GM23248 (cell line): Measurements from ENCODE around the gene TAP1. TPM values are rescaled to one million over a fixed set of nuclear protein-coding genes. Genes with fewer than 3 reads are reported as not detected.
A peak's percentile ranks its signal among the peaks of the same experiment; 100 is the strongest.
"Not testable (repeated sequence)": the region's sequence is repeated elsewhere in the genome, so short reads cannot be mapped to it uniquely, and the experiment has no call there.

Experiments
- DNase-seq: peaks from one replicate; pipeline ENCODE4 v3.0.0-alpha.2; 2015
- H2AFZ ChIP-seq: fragments of 200-600 bp; sonication (generic); 2 replicates; pipeline ENCODE4 v1.6.1; 2016; ENCODE audit warnings: antibody characterized with exemption
- H3F3A ChIP-seq: fragments of 200-600 bp; sonication (generic); 2 replicates; pipeline ENCODE4 v1.6.1; 2016; ENCODE audit warnings: mild to moderate bottlenecking, antibody characterized with exemption, mixed run types; ENCODE audit not compliant: insufficient read depth
- H3K27ac ChIP-seq: fragments of 200-600 bp; sonication (generic); 2 replicates; pipeline ENCODE4 v1.5.1; 2016; ENCODE audit warnings: mild to moderate bottlenecking
- H3K27me3 ChIP-seq: fragments of 200-600 bp; sonication (generic); replicated peaks from 2 replicates; pipeline ENCODE4 v1.6.1; 2016; ENCODE audit warnings: mild to moderate bottlenecking; ENCODE audit not compliant: insufficient read depth
- H3K36me3 ChIP-seq: fragments of 200-600 bp; sonication (generic); 2 replicates; pipeline ENCODE4 v1.6.1; 2016; ENCODE audit warnings: low read depth, mild to moderate bottlenecking
- H3K4me1 ChIP-seq: fragments of 200-600 bp; sonication (generic); 2 replicates; pipeline ENCODE4 v1.6.1; 2016; ENCODE audit warnings: mild to moderate bottlenecking; ENCODE audit not compliant: insufficient read depth
- H3K4me2 ChIP-seq: fragments of 200-600 bp; sonication (generic); one replicate; pipeline ENCODE4 v1.6.1; 2016; ENCODE audit warnings: mild to moderate bottlenecking; ENCODE audit not compliant: unreplicated experiment
- H3K4me3 ChIP-seq: fragments of 200-600 bp; sonication (generic); 2 replicates; pipeline ENCODE4 v1.5.1; 2016; ENCODE audit warnings: mild to moderate bottlenecking
- H3K79me2 ChIP-seq: fragments of 200-600 bp; sonication (generic); 2 replicates; pipeline ENCODE4 v1.6.1; 2016; ENCODE audit warnings: mild to moderate bottlenecking; ENCODE audit not compliant: insufficient read depth
- H3K9ac ChIP-seq: fragments of 200-600 bp; sonication (generic); 2 replicates; pipeline ENCODE4 v1.6.1; 2016; ENCODE audit warnings: mild to moderate bottlenecking
- H3K9me2 ChIP-seq: fragments of 200-600 bp; sonication (generic); 2 replicates; pipeline ENCODE4 v1.6.1; 2016; ENCODE audit warnings: mixed run types, mild to moderate bottlenecking, moderate library complexity; ENCODE audit not compliant: insufficient read depth
- H3K9me3 ChIP-seq: fragments of 200-600 bp; sonication (generic); one replicate; pipeline ENCODE4 v1.6.1; 2017; ENCODE audit warnings: low read depth
- H4K20me1 ChIP-seq: fragments of 200-600 bp; sonication (generic); 2 replicates; pipeline ENCODE4 v1.6.0; 2016; ENCODE audit not compliant: insufficient read depth
- EZH2 ChIP-seq: fragments of 200-600 bp; sonication (generic); IDR thresholded peaks from 2 replicates; pipeline ENCODE4 v1.6.1; 2018; ENCODE audit warnings: antibody characterized with exemption, mild to moderate bottlenecking; ENCODE audit not compliant: insufficient read depth, poor library complexity, severe bottlenecking
- EZH2phosphoT487 ChIP-seq: fragments of 200-600 bp; sonication (generic); IDR thresholded peaks from 2 replicates; pipeline ENCODE4 v1.6.1; 2018; ENCODE audit warnings: antibody characterized with exemption, moderate library complexity, mild to moderate bottlenecking, low read depth; ENCODE audit not compliant: insufficient read depth
- WGBS, 2 experiments: methylation state at CpG; one replicate each; pipeline ENCODE4 v1.1.6; 2015 to 2017; ENCODE audit warnings: low lambda C conversion rate in 2 of 2, low coverage in 1 of 2; ENCODE audit errors: missing lambda C conversion rate in 2 of 2; 5-methylcytosine and 5-hydroxymethylcytosine counted together
- in situ Hi-C: fragments of 300-500 bp; cut with MboI; formaldehyde crosslinking; loops from 2 replicates; pipeline ENCODE4 v1.15.0; 2020
- polyA plus RNA-seq: library from polyadenylated mRNA; unstranded; fragments of >200 nt; fragmentation: Nextera tagmentation; extraction: Ambion mirVana; gene quantifications from 2 replicates; pipeline ENCODE4 v1.2.1, GENCODE V29; 2016
- total RNA-seq: library from RNA; depleted of rRNA; stranded (reverse); fragments of >200 nt; shearing (Covaris generic); gene quantifications from 2 replicates; pipeline ENCODE4 v1.2.3, GENCODE V29; 2014

Gene TAP1
- total and polyA plus RNA-seq, 2 experiments from 2014 or later: 27.5 to 29.8 TPM

DNA sequence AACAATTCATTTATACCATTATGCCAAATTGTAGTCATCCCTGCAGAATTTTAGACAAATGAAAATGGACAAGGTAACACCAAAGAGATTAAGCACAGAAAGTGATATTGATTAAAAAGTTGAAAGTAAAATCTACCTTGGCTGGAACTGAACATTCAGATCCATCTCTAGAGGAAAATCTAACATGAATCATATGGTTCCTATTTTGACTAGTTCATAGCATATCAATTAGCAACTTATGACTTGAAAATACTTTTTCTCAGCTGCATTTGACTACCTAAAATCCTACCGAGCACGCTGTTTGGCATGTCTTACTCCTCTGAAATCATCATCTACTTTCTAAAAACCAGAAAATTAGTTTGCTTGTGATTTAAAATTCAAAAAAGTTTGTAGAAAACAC is 23.1 kb upstream of the TAP1 start:
- no peaks in the 10 kb centered on the region for H3K9me3 ChIP-seq
- no peak overlapping the region for H3K4me3 ChIP-seq

GRCh38 chr6:32873947-32874346 is 20.4 kb upstream of the TAP1 start:
- in situ Hi-C loops, DNase-seq, H3K4me1 ChIP-seq, H3K4me3 ChIP-seq, H4K20me1 ChIP-seq, H3K79me2 ChIP-seq, H3F3A ChIP-seq, H3K9me3 ChIP-seq, H3K36me3 ChIP-seq, H2AFZ ChIP-seq, H3K9ac ChIP-seq, H3K27ac ChIP-seq, H3K4me2 ChIP-seq, H3K9me2 ChIP-seq: not testable (repeated sequence)
- peaks cover 27% of the 10 kb centered on the region for H3K27me3 ChIP-seq
- WGBS, 2 experiments: 0% methylated on average over 1 of the region's 1 CpG

More for the DNA sequence above, 23.1 kb upstream of the TAP1 start:
- TF ChIP-seq EZH2 (no peak), EZH2phosphoT487 (no peak)
- Histone ChIP-seq H4K20me1 (no peaks in the 10 kb centered on the region), H2AFZ (no peak overlapping the region), H3F3A (no peaks in the 10 kb centered on the region), H3K9me2 (no peaks in the 10 kb centered on the region), H3K4me1 (no peaks in the 10 kb centered on the region), H3K79me2 (no peaks in the 10 kb centered on the region), H3K27me3 (peaks cover 22% of the 10 kb centered on the region), H3K4me2 (no peak overlapping the region), H3K27ac (no peak overlapping the region), H3K36me3 (no peaks in the 10 kb centered on the region), H3K9ac (no peak overlapping the region)
- in situ Hi-C loops: no loop called here
- WGBS, 2 experiments: 90 to 100% methylated on average over 2 of the region's 2 CpGs
- DNase-seq: no peak

DNA sequence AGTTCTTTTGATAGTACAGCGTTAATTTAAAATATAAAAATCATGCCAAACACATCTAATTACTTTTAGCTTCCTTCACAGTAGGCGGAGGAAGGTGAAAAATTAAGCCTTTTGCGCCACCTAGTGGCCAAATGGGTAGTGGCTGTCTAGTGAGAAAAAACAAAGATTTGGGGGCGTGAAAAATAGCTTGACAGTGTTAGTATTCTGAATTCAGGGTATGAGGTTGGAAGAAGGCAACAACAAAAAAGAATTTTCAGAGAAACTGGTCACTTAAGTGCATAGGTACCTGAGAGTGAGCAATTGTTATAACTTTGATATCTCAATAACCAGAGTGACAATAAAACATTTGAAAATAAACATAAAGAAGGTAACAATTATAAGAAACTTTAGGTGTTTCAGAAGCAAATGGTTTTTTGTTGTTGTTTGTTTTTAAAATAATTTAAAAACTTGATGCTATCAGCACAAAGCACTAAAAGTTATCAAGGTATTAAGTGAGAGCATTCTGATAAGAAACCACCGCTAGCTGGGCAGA is 14.8 kb upstream of the TAP1 start:
- Histone ChIP-seq H3K9me3 (no peaks in the 10 kb centered on the region), H3K9me2 (no peaks in the 10 kb centered on the region), H3F3A (no peaks in the 10 kb centered on the region), H3K4me2 (no peak overlapping the region), H2AFZ (no peak overlapping the region), H3K4me3 (no peak overlapping the region), H3K27ac (no peak overlapping the region), H4K20me1 (no peaks in the 10 kb centered on the region), H3K79me2 (no peaks in the 10 kb centered on the region), H3K9ac (no peak overlapping the region), H3K36me3 (no peaks in the 10 kb centered on the region), H3K27me3 (0 out of 2 replicates have a peak, but pooled peaks cover 8% of the 10 kb centered on the region), H3K4me1 (no peaks in the 10 kb centered on the region)
- WGBS, 2 experiments: 20 to 21% methylated on average over 5 of the region's 5 CpGs
- TF ChIP-seq EZH2: no peak
- TF ChIP-seq EZH2phosphoT487: no peak
- in situ Hi-C loops: no loop called here
- DNase-seq: peak; percentile 73

DNA sequence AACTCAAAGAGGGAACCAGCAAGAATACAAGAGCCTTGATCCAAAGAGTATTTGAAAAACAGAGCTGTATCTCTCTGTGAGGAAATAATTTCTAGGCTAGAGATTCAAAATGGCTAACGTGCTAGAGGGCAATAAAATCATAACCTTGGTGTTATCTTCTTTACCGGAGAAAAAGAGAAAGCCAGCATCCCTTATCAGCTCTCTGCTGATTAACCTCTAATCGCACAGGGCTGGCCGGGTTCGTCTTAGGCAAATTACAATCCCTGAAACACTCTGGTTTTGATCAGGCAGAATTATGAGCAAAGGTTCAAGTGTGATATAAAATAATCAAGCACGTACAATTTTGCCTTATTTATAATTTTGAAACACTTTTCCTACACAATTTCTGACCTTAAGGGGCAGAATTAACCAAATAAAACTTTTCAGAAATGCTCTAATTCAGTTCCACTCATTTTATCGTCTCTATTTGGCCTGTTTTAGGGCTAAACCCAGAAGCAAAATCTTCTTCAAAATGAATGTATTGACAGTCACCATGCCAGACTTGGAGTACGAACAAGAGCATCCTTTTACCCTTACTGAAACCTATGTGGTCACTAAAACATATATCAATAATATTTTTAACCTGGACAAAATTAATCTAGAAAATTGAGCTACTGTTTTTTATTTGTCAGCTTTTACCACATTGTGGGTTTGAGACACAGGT is 14.2 kb upstream of the TAP1 start:
- Histone ChIP-seq H3F3A (no peaks in the 10 kb centered on the region), H3K9ac (no peak overlapping the region), H3K36me3 (no peaks in the 10 kb centered on the region), H3K9me3 (no peaks in the 10 kb centered on the region), H4K20me1 (no peaks in the 10 kb centered on the region), H3K27me3 (0 out of 2 replicates have a peak, but pooled peaks cover 8% of the 10 kb centered on the region), H3K4me3 (no peak overlapping the region), H3K4me1 (no peaks in the 10 kb centered on the region), H3K4me2 (no peak overlapping the region), H3K9me2 (no peaks in the 10 kb centered on the region), H2AFZ (no peak overlapping the region), H3K79me2 (no peaks in the 10 kb centered on the region), H3K27ac (no peak overlapping the region)
- in situ Hi-C loops: no loop called here
- DNase-seq: no peak
- TF ChIP-seq EZH2 (no peak), EZH2phosphoT487 (no peak)
- 49 to 54% methylated on average over 8 of the region's 8 CpGs for WGBS, 2 experiments

GRCh38 chr6:32867022-32867477 is 13.5 kb upstream of the TAP1 start:
- WGBS, 2 experiments: 35 to 38% methylated on average over 3 of the region's 3 CpGs
- Histone ChIP-seq H3K4me2 (no peak overlapping the region), H3K9me3 (no peaks in the 10 kb centered on the region), H3K36me3 (no peaks in the 10 kb centered on the region), H2AFZ (no peak overlapping the region), H3K27ac (no peak overlapping the region), H3K4me3 (no peak overlapping the region), H3K9me2 (no peaks in the 10 kb centered on the region), H3K79me2 (no peaks in the 10 kb centered on the region), H4K20me1 (no peaks in the 10 kb centered on the region), H3F3A (no peaks in the 10 kb centered on the region), H3K9ac (no peak overlapping the region), H3K27me3 (0 out of 2 replicates have a peak, but pooled peaks cover 8% of the 10 kb centered on the region), H3K4me1 (no peaks in the 10 kb centered on the region)
- no peak for DNase-seq
- no peak for TF ChIP-seq EZH2phosphoT487
- TF ChIP-seq EZH2: no peak
- in situ Hi-C loops: no loop called here
